GM18951 (cell line): ENCODE measurements around the gene FPR3.
"Not testable (repeated sequence)": the region's sequence is repeated elsewhere in the genome, so short reads cannot be mapped to it uniquely, and the experiment has no call there.

ENCODE experiments used
- POLR2A ChIP-seq: IDR thresholded peaks from 4 replicates; pipeline ENCODE4 v1.6.1; 2011; ENCODE audit warnings: mild to moderate bottlenecking; ENCODE audit not compliant: insufficient read length, insufficient read depth; ENCODE audit errors: extremely low read depth
- in situ Hi-C: fragments of 300-500 bp; cut with MboI; formaldehyde crosslinking; loops from one replicate; pipeline ENCODE4 v1.12.0; 2022; ENCODE audit warnings: low sequenced_read_pairs, mixed read lengths, inconsistent platforms; ENCODE audit not compliant: unreplicated experiment

Gene FPR3

DNA sequence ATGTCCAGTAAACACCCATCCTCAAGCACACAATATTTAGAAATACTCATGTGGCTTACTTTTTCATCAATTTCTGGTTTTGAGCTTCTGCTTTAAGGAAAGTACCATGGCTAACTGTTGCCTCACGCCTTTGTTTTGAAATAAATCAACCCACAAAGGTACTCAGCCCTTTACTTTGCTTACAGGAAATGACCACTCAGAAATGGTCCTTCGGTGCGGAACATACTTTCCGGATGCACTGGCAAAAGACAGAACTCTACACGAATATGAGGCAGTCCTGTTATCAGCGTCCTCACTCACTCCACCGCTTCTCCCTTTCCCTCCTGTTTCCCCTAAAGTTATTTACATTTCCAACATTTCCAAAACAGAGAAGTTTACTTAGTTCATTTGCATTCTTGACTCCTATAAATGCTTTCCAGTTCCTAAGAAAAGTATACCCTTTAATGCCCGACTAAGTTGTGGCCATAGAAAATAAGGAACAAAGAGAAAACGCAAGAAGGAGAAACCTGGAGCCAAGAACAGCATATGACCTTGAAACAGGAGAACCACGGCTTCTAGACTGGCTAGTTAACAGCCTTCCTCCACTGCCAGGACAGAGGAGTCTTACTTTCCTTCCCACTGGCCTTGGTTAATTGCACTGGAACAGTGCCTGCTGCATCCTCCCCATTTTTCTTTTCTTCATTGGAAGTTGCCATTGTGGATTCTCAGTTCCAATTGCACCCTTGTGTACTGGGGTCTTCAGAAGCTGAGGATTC, 23.4 kb upstream of the FPR3 start:
- in situ Hi-C loops: no loop called here
- no peak for TF ChIP-seq POLR2A

DNA sequence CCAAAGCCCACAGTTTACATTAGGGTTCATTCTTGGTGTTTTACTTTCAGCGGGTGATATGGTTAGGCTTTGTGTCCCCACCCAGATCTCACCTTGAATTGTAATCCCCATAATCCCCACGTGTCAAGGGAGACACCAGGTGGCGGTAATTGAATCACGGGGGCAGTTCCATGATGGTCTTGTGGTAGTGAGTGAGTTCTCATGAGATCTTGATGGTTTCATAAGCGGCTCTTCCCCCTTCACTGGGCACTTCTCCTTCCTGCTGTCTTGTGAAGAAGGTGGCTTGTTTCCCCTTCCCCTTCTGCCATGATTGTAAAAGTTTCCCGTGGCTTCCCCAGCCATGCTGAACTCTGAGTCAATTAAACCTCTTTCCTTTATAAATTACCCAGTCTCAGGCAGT, 22.0 kb upstream of the FPR3 start:
- in situ Hi-C loops: no loop called here
- no peak for TF ChIP-seq POLR2A

DNA sequence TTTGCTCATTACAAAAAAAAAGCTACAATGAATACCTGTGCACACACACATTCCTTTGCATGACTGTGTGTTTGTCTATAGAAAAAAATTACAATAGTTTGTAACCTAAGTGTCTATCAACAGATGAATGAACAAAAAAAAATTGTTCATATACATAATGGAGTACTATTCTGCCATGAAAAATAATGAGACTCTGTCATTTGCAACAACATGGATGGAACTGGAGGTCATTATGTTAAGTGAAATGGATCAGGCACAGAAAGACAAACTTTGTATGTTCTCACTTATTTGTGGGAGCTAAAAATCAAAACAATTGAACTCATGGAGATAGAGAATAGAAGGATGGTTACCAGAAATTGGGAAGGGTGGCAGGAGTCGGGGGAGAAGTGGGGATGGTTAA, 18.4 kb upstream of the FPR3 start:
- in situ Hi-C loops: not testable (repeated sequence)

DNA sequence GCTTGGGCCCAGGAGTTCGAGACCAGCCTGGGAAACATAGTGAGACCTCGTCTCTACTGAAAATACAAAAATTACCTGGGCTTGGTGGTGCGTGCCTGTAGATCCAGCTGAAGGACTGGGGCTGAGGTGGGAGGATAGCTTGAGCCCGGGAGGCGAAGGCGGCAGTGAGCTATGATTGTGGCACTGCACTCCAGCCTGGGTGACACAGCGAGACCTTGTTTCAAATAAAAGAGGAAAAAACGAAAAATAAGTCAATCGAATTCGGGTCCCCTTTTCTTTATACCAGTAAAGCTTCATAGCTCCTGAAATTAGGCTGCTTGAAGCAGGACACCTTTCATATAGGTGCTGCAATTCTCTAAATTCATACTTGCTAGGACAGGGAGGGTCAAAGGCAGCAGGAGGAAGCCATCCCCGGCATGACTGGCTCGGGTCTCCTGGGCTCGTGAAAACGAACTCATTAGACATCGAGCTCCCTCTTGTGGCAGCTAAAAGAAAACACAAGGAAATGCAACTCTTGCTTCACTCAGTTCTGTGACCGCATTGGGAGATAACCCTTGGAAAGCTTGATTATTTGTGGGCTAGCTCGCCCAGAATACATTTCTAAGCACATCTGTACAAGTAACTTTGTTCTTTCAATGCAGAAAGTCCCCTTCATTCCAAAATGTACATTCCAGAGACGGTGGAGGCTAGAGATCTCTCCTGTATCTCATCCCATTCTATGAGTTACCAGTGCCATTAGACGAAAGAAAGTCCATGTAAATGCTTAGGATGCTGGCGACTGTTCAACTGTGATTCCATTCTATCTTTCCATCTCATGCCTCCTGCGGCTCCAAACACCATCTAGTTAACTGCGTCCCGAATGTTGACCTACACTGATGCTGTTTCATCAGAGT, 17.1 kb upstream of the FPR3 start:
- TF ChIP-seq POLR2A: no peak
- in situ Hi-C loops: no loop called here

DNA sequence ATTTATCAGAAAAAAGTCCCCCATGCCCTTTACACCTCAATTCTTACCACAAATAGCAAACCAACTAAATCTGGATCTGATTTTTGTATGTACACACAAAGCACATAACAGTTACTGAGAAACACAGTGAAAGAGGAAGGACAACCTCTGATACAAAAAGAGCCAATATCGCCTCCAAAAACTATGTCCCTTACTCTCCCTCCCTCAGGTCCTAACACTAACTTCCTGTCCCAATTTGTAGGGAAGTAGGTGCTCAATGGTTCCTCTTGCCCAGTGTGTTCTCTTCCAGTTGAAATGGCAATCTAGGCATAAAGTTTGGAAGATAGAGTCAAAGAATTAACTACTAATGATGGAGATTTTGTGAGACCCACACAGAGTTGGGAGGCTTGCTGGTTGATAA, 15.8 kb upstream of the FPR3 start:
- no peak for TF ChIP-seq POLR2A
- in situ Hi-C loops: no loop called here

DNA sequence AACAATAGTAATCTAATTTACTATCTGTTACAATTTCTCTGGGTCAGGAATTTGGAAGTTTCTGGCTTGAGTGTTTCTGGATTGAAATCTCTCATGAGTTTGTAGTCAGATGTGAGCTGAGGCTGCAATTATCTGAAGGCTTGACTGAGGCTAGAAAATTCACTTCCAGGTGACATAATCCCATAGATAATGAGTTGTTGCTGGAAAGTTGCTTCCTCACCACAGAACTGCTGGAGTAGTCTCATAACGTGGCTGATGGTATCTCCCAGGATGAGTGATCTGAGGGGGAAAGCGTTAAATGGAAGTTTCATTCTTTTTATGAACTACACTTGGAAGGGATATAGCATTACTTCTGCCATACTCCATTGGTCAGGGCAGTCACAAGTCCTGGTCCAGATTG, 15.3 kb upstream of the FPR3 start:
- in situ Hi-C loops: no loop called here
- TF ChIP-seq POLR2A: no peak

DNA sequence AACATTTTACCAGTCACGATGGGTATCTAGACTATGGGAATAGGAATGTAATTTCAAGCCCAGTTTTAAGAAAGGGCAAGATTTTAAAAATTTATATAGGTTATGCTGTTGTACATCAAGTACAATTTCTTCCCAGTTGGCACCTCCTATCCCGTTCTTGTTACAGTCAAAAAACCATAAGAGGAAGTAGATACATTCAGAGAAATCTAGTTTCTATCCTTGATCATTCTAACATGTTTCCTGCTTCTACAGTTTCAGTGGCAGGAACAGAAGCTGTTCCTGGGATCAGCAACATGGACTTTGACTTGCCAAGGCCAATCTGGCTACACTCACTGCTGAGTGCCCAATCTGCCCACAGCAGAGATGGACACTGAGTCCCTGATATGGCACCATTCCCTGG, 14.7 kb upstream of the FPR3 start:
- in situ Hi-C loops: no loop called here
- TF ChIP-seq POLR2A: no peak

DNA sequence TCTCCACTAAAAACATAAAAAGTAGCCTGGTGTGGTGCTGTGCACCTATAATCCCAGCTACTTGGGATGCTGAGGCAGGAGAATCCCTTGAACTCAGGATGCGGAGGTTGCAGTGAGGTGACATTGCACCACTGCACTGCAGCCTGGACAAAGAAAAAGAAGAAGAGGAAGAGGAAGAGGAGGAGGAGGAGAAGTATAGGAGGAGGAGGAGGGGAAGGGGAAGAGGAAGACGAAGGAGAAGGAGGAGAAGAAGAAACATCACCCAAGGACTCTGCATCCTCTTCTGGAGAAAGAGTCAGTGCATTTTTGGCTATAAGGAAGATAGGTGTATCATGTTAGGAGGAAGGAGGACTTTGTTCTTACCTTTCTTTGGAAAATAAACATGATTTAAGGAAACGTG, 13.0 kb upstream of the FPR3 start:
- no peak for TF ChIP-seq POLR2A
- in situ Hi-C loops: no loop called here

DNA sequence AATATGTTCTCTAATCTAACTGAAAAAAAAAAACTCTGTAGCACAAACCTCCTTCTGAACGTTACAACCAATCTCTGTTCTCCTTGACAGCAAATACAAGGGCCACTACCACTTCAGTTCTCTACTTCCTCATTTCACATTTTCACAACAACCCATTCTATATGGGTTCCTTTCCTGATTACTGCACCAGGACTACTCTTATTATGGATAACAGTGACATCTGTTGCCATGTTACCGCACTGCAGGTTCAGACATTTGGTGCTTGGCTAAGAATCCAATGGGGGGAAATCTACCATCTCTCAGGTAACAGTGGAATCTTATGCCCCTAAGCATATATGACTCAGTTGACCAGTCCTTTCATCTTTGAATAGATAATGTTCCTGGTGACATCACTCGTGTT, 11.6 kb upstream of the FPR3 start:
- no peak for TF ChIP-seq POLR2A
- in situ Hi-C loops: no loop called here

DNA sequence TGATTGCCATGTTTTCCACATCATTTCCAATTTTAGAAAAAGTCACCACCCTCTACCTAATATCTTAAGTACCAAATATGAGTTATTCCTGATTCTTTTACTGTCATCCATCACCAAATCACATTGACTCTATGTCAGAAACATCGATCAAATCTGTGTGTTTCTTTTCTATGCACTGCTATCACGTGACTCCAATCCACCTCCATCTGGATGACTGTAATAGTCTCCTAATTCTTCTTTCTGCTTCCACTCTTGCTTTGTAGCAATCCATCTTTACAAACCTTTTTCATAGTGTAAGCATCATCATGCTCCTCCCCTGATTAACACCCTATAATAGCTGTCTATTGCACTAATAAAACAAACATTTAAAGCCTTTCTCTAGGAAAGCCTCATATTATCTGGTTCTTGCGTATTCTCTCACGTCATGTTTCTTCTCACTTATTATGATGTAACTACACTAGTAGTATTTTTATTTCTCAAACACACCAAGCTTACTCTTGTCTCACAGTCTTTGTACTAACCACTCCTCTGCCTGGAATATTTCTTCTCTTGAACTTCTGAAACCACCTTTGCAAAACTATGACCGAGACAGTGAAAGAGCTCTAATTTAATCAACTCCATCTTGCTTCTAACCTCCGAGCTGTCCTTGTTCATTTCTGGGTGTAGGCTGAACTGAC, 10.7 kb upstream of the FPR3 start:
- in situ Hi-C loops: no loop called here
- TF ChIP-seq POLR2A: no peak

DNA sequence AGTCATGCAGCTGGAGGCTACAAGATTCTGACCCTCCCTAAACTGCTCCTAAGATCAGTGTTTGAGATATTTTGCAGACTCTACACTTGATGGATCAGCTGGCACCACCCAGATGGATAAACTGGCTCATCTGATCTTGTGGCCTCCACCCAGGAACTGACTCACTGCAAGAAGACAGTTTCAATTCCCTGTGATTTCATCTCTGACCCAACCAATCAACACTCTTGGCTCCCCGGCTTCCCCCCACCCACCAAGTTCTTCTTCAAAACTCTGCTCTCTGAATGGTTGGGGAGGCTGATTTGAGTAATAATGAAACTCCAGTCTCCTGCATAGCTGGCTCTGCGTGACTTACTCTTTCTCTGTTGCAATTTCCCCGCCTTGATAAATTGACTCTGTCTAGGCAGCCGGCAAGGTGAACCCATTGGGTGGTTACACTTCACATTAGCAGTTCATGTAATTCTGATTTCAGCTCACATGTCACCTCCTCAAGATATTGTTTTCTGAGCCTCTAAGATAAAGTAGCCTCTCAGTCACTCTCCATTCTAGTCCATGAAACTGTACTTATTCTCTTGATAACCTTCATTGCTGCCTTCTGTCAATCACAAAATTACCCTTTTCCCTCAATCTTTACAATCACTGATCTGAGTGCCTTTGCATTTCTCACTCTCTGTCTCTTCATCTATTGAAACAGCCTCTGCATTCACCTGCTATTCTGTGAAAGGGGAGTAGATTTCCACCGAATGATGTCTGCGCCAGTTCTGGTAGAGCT, 9.9 kb upstream of the FPR3 start:
- in situ Hi-C loops: no loop called here
- TF ChIP-seq POLR2A: no peak

DNA sequence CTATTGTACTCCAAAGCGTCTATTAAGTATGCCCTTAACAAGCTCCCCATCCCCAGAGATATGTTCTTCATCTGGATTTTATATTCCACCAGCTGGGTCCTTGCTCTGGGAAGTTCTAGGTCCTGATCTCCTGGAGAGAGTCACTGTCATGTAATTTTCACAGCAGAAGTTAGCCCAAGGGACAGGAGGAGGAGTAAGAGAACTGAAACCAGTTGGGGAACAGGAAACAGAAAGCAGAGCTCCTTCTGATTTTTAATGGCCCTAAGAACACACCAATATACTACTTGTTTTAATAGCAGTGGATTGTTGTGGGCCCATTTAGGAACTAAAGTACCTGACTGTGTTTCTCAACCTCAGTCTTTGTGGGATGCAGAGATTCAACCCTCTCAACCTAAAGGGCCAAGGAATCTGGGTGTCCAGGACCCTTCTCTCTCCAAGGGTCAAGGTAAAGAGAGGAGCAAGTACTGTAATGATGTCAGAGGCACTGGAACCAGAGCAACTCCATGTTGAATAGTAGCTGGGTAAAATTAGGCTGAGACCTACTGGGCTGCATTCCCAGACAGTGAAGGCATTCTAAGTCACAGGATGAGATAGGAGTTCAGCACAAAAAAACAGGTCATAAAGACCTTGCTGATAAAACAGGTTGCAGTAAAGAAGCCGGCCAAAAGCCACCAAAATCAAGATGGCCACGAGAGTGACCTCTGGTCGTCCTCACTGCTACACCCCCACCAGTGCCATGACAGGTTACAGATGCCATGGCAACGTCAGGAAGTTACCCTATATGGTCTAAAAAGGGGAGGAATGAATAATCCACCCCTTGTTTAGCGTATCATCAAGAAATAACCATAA, 8.1 kb upstream of the FPR3 start:
- in situ Hi-C loops: no loop called here
- TF ChIP-seq POLR2A: no peak
